PFSK-1 (cell line): Measurements from ENCODE around the gene TFG.

Experiments
- POLR2AphosphoS5 ChIP-seq: IDR thresholded peaks from 2 replicates; pipeline ENCODE4 v1.6.1; 2012; ENCODE audit warnings: low read depth, mild to moderate bottlenecking, control low read depth, low read length, moderate library complexity
- TAF1 ChIP-seq: IDR thresholded peaks from 2 replicates; pipeline ENCODE4 v1.6.1; 2012; ENCODE audit warnings: low read length, control low read depth, borderline replicate concordance; ENCODE audit not compliant: insufficient read depth
- TF ChIP-seq, protein P1 (sequence below), 2 experiments: IDR thresholded peaks; 2 replicates each; pipeline versions ENCODE4 v1.6.1 to v1.8.0; 2011 to 2012; ENCODE audit warnings: low read depth in 2 of 2, low read length in 2 of 2, control low read depth in 1 of 2, inconsistent platforms in 1 of 2, mild to moderate bottlenecking in 1 of 2, moderate library complexity in 1 of 2; ENCODE audit not compliant: insufficient read depth in 1 of 2

DNA sequence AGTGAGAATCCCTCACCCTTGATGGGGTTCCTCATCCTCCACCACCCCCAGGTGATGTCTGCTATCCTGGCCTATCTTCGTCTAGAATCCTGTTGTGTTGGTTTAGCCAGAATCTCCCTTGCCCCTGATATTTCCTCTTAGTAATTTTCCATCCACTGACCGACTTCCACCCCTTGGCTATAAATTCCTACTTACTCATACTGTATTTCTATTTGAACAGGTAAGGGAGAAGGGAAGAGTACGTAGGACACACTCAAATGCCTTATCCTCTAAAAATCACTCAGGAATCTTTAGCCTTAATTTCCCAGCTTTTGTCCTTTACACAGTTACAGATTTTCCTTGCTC, 678 bp upstream of the TFG start:
- no peak for TF ChIP-seq TAF1
- no peak for TF ChIP-seq POLR2AphosphoS5
- TF ChIP-seq, protein P1, sequence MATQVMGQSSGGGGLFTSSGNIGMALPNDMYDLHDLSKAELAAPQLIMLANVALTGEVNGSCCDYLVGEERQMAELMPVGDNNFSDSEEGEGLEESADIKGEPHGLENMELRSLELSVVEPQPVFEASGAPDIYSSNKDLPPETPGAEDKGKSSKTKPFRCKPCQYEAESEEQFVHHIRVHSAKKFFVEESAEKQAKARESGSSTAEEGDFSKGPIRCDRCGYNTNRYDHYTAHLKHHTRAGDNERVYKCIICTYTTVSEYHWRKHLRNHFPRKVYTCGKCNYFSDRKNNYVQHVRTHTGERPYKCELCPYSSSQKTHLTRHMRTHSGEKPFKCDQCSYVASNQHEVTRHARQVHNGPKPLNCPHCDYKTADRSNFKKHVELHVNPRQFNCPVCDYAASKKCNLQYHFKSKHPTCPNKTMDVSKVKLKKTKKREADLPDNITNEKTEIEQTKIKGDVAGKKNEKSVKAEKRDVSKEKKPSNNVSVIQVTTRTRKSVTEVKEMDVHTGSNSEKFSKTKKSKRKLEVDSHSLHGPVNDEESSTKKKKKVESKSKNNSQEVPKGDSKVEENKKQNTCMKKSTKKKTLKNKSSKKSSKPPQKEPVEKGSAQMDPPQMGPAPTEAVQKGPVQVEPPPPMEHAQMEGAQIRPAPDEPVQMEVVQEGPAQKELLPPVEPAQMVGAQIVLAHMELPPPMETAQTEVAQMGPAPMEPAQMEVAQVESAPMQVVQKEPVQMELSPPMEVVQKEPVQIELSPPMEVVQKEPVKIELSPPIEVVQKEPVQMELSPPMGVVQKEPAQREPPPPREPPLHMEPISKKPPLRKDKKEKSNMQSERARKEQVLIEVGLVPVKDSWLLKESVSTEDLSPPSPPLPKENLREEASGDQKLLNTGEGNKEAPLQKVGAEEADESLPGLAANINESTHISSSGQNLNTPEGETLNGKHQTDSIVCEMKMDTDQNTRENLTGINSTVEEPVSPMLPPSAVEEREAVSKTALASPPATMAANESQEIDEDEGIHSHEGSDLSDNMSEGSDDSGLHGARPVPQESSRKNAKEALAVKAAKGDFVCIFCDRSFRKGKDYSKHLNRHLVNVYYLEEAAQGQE (IDR thresholded peaks at IDR 0.05; ENCODE audit: insufficient read depth in 1 of 2, low read depth in 2 of 2, low read length in 2 of 2), result no peak
